ENCODE measurements around the gene WDR62. TPM values are rescaled to one million over a fixed set of nuclear protein-coding genes. Genes with fewer than 3 reads are reported as not detected.

Gene WDR62
- total RNA-seq, 1 experiment from 2014 or later, result 14.0 TPM

GRCh38 chr19:36142496-36142895 lies 87.8 kb downstream of the WDR62 start:
- no TSS peak for BruUV-seq (replicated peaks)
- Histone ChIP-seq H3K79me2 (ENCODE audit: low read depth) (peaks cover 43% of the 10 kb centered on the region), H3K9me2 (ENCODE audit: insufficient read depth) (no peaks in the 10 kb centered on the region), H3K4me2 (no peak overlapping the region), H3F3A (ENCODE audit: insufficient read depth, low read depth) (peaks cover 58% of the 10 kb centered on the region), H3K36me3 (ENCODE audit: low read depth) (peaks cover 47% of the 10 kb centered on the region), H3K27ac (no peak overlapping the region), H2AFZ (no peak overlapping the region), H4K20me1 (ENCODE audit: insufficient read depth) (peaks cover 32% of the 10 kb centered on the region), H3K4me3 (no peak overlapping the region), H3K27me3 (ENCODE audit: insufficient read depth, low read depth) (no peaks in the 10 kb centered on the region), H3K4me1 (replicated peaks; ENCODE audit: insufficient read depth) (peaks cover 26% of the 10 kb centered on the region), H3K9me3 (ENCODE audit: insufficient read depth, low read depth) (no peaks in the 10 kb centered on the region)
- intact Hi-C loops (cut with micrococcal nuclease; ENCODE audit: unreplicated experiment), result no loop called here
- CTCF ChIA-PET, result no interaction called here
- DNase-seq, result no peak
- POLR2A ChIA-PET (ENCODE audit: unreplicated experiment), result no interaction called here
- TF ChIP-seq, protein P1, sequence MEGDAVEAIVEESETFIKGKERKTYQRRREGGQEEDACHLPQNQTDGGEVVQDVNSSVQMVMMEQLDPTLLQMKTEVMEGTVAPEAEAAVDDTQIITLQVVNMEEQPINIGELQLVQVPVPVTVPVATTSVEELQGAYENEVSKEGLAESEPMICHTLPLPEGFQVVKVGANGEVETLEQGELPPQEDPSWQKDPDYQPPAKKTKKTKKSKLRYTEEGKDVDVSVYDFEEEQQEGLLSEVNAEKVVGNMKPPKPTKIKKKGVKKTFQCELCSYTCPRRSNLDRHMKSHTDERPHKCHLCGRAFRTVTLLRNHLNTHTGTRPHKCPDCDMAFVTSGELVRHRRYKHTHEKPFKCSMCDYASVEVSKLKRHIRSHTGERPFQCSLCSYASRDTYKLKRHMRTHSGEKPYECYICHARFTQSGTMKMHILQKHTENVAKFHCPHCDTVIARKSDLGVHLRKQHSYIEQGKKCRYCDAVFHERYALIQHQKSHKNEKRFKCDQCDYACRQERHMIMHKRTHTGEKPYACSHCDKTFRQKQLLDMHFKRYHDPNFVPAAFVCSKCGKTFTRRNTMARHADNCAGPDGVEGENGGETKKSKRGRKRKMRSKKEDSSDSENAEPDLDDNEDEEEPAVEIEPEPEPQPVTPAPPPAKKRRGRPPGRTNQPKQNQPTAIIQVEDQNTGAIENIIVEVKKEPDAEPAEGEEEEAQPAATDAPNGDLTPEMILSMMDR (conservative IDR thresholded peaks at IDR 0.05), result no peak
- no peak for TF ChIP-seq EZH2 (IDR thresholded peaks at IDR 0.05; ENCODE audit: low read depth)

GRCh38 chr19:36144624-36145023 lies 89.9 kb downstream of the WDR62 start:
- H3K79me2 ChIP-seq (ENCODE audit: low read depth), result peaks cover 32% of the 10 kb centered on the region
- H3K27ac ChIP-seq, result no peak overlapping the region
- ChIA-PET POLR2A (ENCODE audit: unreplicated experiment) (interaction anchor here (0.6 kb wide), 1 partner anchor 16 kb away, joined by 3 read pairs; no protein-coding TSS in a partner anchor), CTCF (no interaction called here)
- peaks cover 47% of the 10 kb centered on the region for H3K36me3 ChIP-seq (ENCODE audit: low read depth)
- TF ChIP-seq EZH2 (IDR thresholded peaks at IDR 0.05; ENCODE audit: low read depth), result no peak
- TF ChIP-seq, protein P1 (conservative IDR thresholded peaks at IDR 0.05), result no peak
- H3K9me3 ChIP-seq (ENCODE audit: insufficient read depth, low read depth), result no peaks in the 10 kb centered on the region
- no peak overlapping the region for H3K4me3 ChIP-seq
- no peak overlapping the region for H3K4me2 ChIP-seq
- peaks cover 8% of the 10 kb centered on the region for H3K4me1 ChIP-seq (replicated peaks; ENCODE audit: insufficient read depth)
- H2AFZ ChIP-seq, result no peak overlapping the region
- no peaks in the 10 kb centered on the region for H3K27me3 ChIP-seq (ENCODE audit: insufficient read depth, low read depth)
- no peak for DNase-seq
- H3F3A ChIP-seq (ENCODE audit: insufficient read depth, low read depth), result peaks cover 42% of the 10 kb centered on the region; the same call in 1 of the 2 replicates
- intact Hi-C loops (cut with micrococcal nuclease; ENCODE audit: unreplicated experiment), result no loop called here
- H3K9me2 ChIP-seq (ENCODE audit: insufficient read depth), result no peaks in the 10 kb centered on the region
- BruUV-seq (replicated peaks), result no TSS peak
- H4K20me1 ChIP-seq (ENCODE audit: insufficient read depth), result peaks cover 29% of the 10 kb centered on the region

- Histone ChIP-seq H3K36me3 (ENCODE audit: low read depth) (peaks cover 23% of the 10 kb centered on the region), H3K9me2 (ENCODE audit: insufficient read depth) (no peaks in the 10 kb centered on the region), H3F3A (ENCODE audit: insufficient read depth, low read depth) (peaks cover 25% of the 10 kb centered on the region; the same call in 1 of the 2 replicates), H3K4me2 (no peak overlapping the region), H3K4me3 (no peak overlapping the region), H3K9me3 (ENCODE audit: insufficient read depth, low read depth) (no peaks in the 10 kb centered on the region), H2AFZ (no peak overlapping the region), H4K20me1 (ENCODE audit: insufficient read depth) (peaks cover 11% of the 10 kb centered on the region), H3K27me3 (ENCODE audit: insufficient read depth, low read depth) (no peaks in the 10 kb centered on the region), H3K27ac (no peak overlapping the region), H3K79me2 (ENCODE audit: low read depth) (no peaks in the 10 kb centered on the region), H3K4me1 (replicated peaks; ENCODE audit: insufficient read depth) (no peaks in the 10 kb centered on the region)
- no peak for DNase-seq
- ChIA-PET POLR2A (ENCODE audit: unreplicated experiment) (interaction anchor here (0.8 kb wide), 1 partner anchor 17 kb away, joined by 5 read pairs; no protein-coding TSS in a partner anchor), CTCF (no interaction called here)
- BruUV-seq (replicated peaks), result TSS peak; percentile 50
- intact Hi-C loops (cut with micrococcal nuclease; ENCODE audit: unreplicated experiment), result no loop called here
- no peak for TF ChIP-seq EZH2 (IDR thresholded peaks at IDR 0.05; ENCODE audit: low read depth)
- TF ChIP-seq, protein P1 (conservative IDR thresholded peaks at IDR 0.05), result no peak
These were observed 95.1 kb downstream of the WDR62 start for GRCh38 chr19:36149673-36150406.

Data from PC-9 (cell line).